H9 (cell line): ENCODE results near the gene BCAR3. TPM values are rescaled to one million over a fixed set of nuclear protein-coding genes. Genes with fewer than 3 reads are reported as not detected.

ENCODE experiments used
- DNase-seq: peaks from one replicate; pipeline ENCODE4 v3.0.0-alpha.2; 2017
- H2AFZ ChIP-seq: one replicate; pipeline ENCODE4 v1.6.1; 2013; ENCODE audit warnings: mild to moderate bottlenecking, low read length, control low read depth, moderate library complexity
- H2AK5ac ChIP-seq: 2 replicates; pipeline ENCODE4 v1.6.1; 2013; ENCODE audit warnings: low read length, control low read depth, mixed read lengths; ENCODE audit not compliant: insufficient read length
- H2BK120ac ChIP-seq: one replicate; pipeline ENCODE4 v1.6.1; 2013; ENCODE audit warnings: low read depth, mild to moderate bottlenecking, low read length, control low read depth, inconsistent platforms; ENCODE audit not compliant: poor library complexity, severe bottlenecking
- H2BK12ac ChIP-seq: 2 replicates; pipeline ENCODE4 v1.6.1; 2013; ENCODE audit warnings: low read length, control low read depth, mixed read lengths, low read depth; ENCODE audit not compliant: insufficient read length
- H2BK15ac ChIP-seq: 2 replicates; pipeline ENCODE4 v1.6.1; 2013; ENCODE audit warnings: low read depth, low read length, control low read depth
- H2BK20ac ChIP-seq: one replicate; pipeline ENCODE4 v1.6.1; 2013; ENCODE audit warnings: low read depth, mild to moderate bottlenecking, low read length, control low read depth, inconsistent platforms; ENCODE audit not compliant: poor library complexity, severe bottlenecking
- H2BK5ac ChIP-seq: 2 replicates; pipeline ENCODE4 v1.6.1; 2013; ENCODE audit warnings: low read length, control low read depth, mixed read lengths; ENCODE audit not compliant: insufficient read length
- H3K14ac ChIP-seq: 2 replicates; pipeline ENCODE4 v1.6.1; 2013; ENCODE audit warnings: low read length, control low read depth; ENCODE audit not compliant: insufficient read depth
- H3K18ac ChIP-seq: 2 replicates; pipeline ENCODE4 v1.6.1; 2013; ENCODE audit warnings: low read depth, mild to moderate bottlenecking, mixed read lengths, low read length, control low read depth; ENCODE audit not compliant: insufficient read length
- H3K23ac ChIP-seq: 2 replicates; pipeline ENCODE4 v1.6.1; 2013; ENCODE audit warnings: low read length, control low read depth, mixed read lengths, low read depth; ENCODE audit not compliant: insufficient read length
- H3K23me2 ChIP-seq: 2 replicates; pipeline ENCODE4 v1.6.1; 2013; ENCODE audit warnings: low read depth, mild to moderate bottlenecking, mixed read lengths, low read length, control low read depth; ENCODE audit not compliant: insufficient read length, poor library complexity, severe bottlenecking
- H3K27ac ChIP-seq: 2 replicates; pipeline ENCODE4 v1.5.1; 2013; ENCODE audit warnings: low read length, control low read depth, mixed read lengths, low read depth; ENCODE audit not compliant: insufficient read length
- H3K27me3 ChIP-seq: 2 replicates; pipeline ENCODE4 v1.6.1; 2013; ENCODE audit warnings: low read length, control low read depth, inconsistent platforms; ENCODE audit not compliant: insufficient read depth
- H3K4ac ChIP-seq: 2 replicates; pipeline ENCODE4 v1.6.1; 2013; ENCODE audit warnings: low read depth, mild to moderate bottlenecking, control low read depth, inconsistent platforms, low read length, moderate library complexity
- H3K4me1 ChIP-seq: 2 replicates; pipeline ENCODE4 v1.6.1; 2013; ENCODE audit warnings: low read length, control low read depth, inconsistent platforms; ENCODE audit not compliant: insufficient read depth
- H3K4me2 ChIP-seq: 2 replicates; pipeline ENCODE4 v1.6.1; 2013; ENCODE audit warnings: low read length, control low read depth, mixed read lengths; ENCODE audit not compliant: insufficient read length, insufficient read depth
- H3K56ac ChIP-seq: 2 replicates; pipeline ENCODE4 v1.6.1; 2013; ENCODE audit warnings: low read depth, mild to moderate bottlenecking, mixed read lengths, low read length, control low read depth; ENCODE audit not compliant: insufficient read length
- H3K79me1 ChIP-seq: 2 replicates; pipeline ENCODE4 v1.6.1; 2013; ENCODE audit warnings: low read depth, mild to moderate bottlenecking, moderate library complexity, low read length, control low read depth, inconsistent platforms; ENCODE audit not compliant: insufficient read depth, poor library complexity, severe bottlenecking
- H3K79me2 ChIP-seq: 2 replicates; pipeline ENCODE4 v1.6.1; 2013; ENCODE audit warnings: low read length, control low read depth, inconsistent platforms; ENCODE audit not compliant: insufficient read depth
- H3K9ac ChIP-seq: 2 replicates; pipeline ENCODE4 v1.6.1; 2013; ENCODE audit warnings: low read length, control low read depth, mixed read lengths; ENCODE audit not compliant: insufficient read length; ENCODE audit errors: extremely low read depth
- H3K9me3 ChIP-seq: one replicate; pipeline ENCODE4 v1.6.1; 2013; ENCODE audit warnings: low read depth, low read length, inconsistent platforms; ENCODE audit not compliant: control insufficient read depth
- H3T11ph ChIP-seq: one replicate; pipeline ENCODE4 v1.6.1; 2013; ENCODE audit warnings: mild to moderate bottlenecking, low read length, control low read depth, inconsistent platforms
- H4K20me1 ChIP-seq: one replicate; pipeline ENCODE4 v1.6.1; 2013; ENCODE audit not compliant: control insufficient read depth, insufficient read length, insufficient read depth
- H4K5ac ChIP-seq: 2 replicates; pipeline ENCODE4 v1.6.1; 2013; ENCODE audit warnings: low read depth, mild to moderate bottlenecking, mixed read lengths, low read length, control low read depth; ENCODE audit not compliant: insufficient read length
- H4K8ac ChIP-seq: replicated peaks from 2 replicates; pipeline ENCODE4 v1.6.1; 2013; ENCODE audit warnings: low read length, control low read depth, mixed read lengths, low read depth; ENCODE audit not compliant: insufficient read length
- H4K91ac ChIP-seq: 2 replicates; pipeline ENCODE4 v1.6.1; 2013; ENCODE audit warnings: low read depth, mild to moderate bottlenecking, moderate library complexity, mixed read lengths, low read length, control low read depth; ENCODE audit not compliant: insufficient read length
- H3K27ac Mint-ChIP-seq, 3 experiments: 2 replicates in 2 of 3; 3 replicates in 1 of 3; pipeline ENCODE4 v1.8.0; 2020 to 2021; ENCODE audit warnings: mixed read lengths in 3 of 3, mild to moderate bottlenecking in 1 of 3, moderate library complexity in 1 of 3
- H3K27me3 Mint-ChIP-seq: 2 replicates; pipeline ENCODE4 v1.8.0; 2021; ENCODE audit warnings: low read depth, mild to moderate bottlenecking, moderate library complexity, mixed read lengths
- H3K36me3 Mint-ChIP-seq, 3 experiments: 2 replicates in 2 of 3; 3 replicates in 1 of 3; pipeline ENCODE4 v1.8.0; 2020 to 2021; ENCODE audit warnings: low read depth in 3 of 3, mixed read lengths in 3 of 3; ENCODE audit not compliant: insufficient read depth in 1 of 3
- H3K4me1 Mint-ChIP-seq, 2 experiments: 2 replicates each; pipeline ENCODE4 v1.8.0; 2020; ENCODE audit warnings: mixed read lengths in 2 of 2
- H3K4me3 Mint-ChIP-seq, 2 experiments: 2 replicates in 1 of 2; 3 replicates in 1 of 2; pipeline ENCODE4 v1.8.0; 2020 to 2021; ENCODE audit warnings: mild to moderate bottlenecking in 2 of 2, mixed read lengths in 2 of 2, moderate library complexity in 1 of 2
- H3K9me3 Mint-ChIP-seq, 2 experiments: 2 replicates in 1 of 2; 3 replicates in 1 of 2; pipeline ENCODE4 v1.8.0; 2020; ENCODE audit warnings: mild to moderate bottlenecking in 2 of 2, mixed read lengths in 2 of 2, moderate library complexity in 1 of 2
- WGBS: extraction: QIAGEN DNeasy Blood & Tissue Kit; methylation state at CpG from one replicate; pipeline ENCODE4 v1.1.7; 2013; ENCODE audit warnings: missing lambda C conversion rate, low lambda C conversion rate, mixed read lengths; ENCODE audit not compliant: insufficient read length; ENCODE audit errors: extremely low coverage; 5-methylcytosine and 5-hydroxymethylcytosine counted together
- total RNA-seq: library from RNA; stranded (reverse); gene quantifications from 2 replicates; pipeline ENCODE4 v1.2.1, GENCODE V29; 2021
- TF ChIP-seq, protein P1 (sequence below): fragments of 200-600 bp; sonication (generic); conservative IDR thresholded peaks from 3 replicates; pipeline ENCODE4 v1.8.0; 2021; ENCODE audit warnings: antibody characterized with exemption, mild to moderate bottlenecking

Gene BCAR3
- total RNA-seq, 1 experiment from 2014 or later = 4.9 TPM

DNA sequence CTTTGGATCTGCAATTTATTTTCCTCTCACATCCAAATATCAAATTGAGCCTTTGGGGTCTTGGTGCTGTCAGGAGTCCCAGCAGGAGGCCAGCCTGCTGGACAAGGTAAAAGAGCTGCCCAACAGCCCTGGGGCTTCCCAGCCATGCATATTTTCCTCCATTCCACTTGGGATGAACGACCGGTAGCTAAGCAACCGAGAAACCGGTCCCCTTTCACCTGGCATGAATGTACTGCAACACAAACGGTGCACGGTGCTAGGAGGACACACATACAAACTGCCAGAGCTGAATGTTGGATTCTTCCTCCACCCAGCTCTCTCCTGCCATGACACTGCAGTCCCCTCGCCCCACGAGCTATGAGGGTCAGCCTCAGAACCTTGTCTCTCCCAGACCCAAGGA, 42.7 kb downstream of the BCAR3 start:
- H3K14ac ChIP-seq = peak overlapping the region; percentile 59; the same call in 1 of the 2 replicates
- no peak overlapping the region for H3K18ac ChIP-seq
- no peak overlapping the region for H3K4ac ChIP-seq
- H3K4me2 ChIP-seq = no peak overlapping the region
- H3K27ac Mint-ChIP-seq = peak overlapping the region in 2 of 3 experiments; percentile 77 to 78; a peak in 4 of 7 replicates
- no peak overlapping the region for H3K23ac ChIP-seq
- no peak overlapping the region for H3K9ac ChIP-seq
- H2AK5ac ChIP-seq = no peak overlapping the region
- no peak overlapping the region for H4K5ac ChIP-seq
- no peak overlapping the region for H2BK5ac ChIP-seq
- H3K4me1 Mint-ChIP-seq = peaks cover 39 to 49% of the 10 kb centered on the region in 2 experiments
- H2AFZ ChIP-seq = no peak overlapping the region
- H2BK15ac ChIP-seq = no peak overlapping the region
- TF ChIP-seq, protein P1, sequence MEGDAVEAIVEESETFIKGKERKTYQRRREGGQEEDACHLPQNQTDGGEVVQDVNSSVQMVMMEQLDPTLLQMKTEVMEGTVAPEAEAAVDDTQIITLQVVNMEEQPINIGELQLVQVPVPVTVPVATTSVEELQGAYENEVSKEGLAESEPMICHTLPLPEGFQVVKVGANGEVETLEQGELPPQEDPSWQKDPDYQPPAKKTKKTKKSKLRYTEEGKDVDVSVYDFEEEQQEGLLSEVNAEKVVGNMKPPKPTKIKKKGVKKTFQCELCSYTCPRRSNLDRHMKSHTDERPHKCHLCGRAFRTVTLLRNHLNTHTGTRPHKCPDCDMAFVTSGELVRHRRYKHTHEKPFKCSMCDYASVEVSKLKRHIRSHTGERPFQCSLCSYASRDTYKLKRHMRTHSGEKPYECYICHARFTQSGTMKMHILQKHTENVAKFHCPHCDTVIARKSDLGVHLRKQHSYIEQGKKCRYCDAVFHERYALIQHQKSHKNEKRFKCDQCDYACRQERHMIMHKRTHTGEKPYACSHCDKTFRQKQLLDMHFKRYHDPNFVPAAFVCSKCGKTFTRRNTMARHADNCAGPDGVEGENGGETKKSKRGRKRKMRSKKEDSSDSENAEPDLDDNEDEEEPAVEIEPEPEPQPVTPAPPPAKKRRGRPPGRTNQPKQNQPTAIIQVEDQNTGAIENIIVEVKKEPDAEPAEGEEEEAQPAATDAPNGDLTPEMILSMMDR = no peak
- H3K23me2 ChIP-seq = no peaks in the 10 kb centered on the region
- DNase-seq = peak; percentile 64
- no peak overlapping the region for H2BK20ac ChIP-seq
- no peak overlapping the region for H4K91ac ChIP-seq
- H3K27me3 Mint-ChIP-seq = no peaks in the 10 kb centered on the region
- H3K4me1 ChIP-seq = peaks cover 18% of the 10 kb centered on the region
- no peak overlapping the region for H4K8ac ChIP-seq
- no peaks in the 10 kb centered on the region for H3K79me1 ChIP-seq
- no peaks in the 10 kb centered on the region for H3K9me3 ChIP-seq
- 0 out of 5 replicates have a peak overlapping the region, but pooled peaks of 1 of the 2 experiments have one; percentile 3 for H3K4me3 Mint-ChIP-seq
- H3K56ac ChIP-seq = no peak overlapping the region
- H3T11ph ChIP-seq = no peak overlapping the region
- no peaks in the 10 kb centered on the region for H3K79me2 ChIP-seq
- H2BK120ac ChIP-seq = no peak overlapping the region
- H3K27ac ChIP-seq = no peak overlapping the region
- H3K9me3 Mint-ChIP-seq = peaks cover 6 to 8% of the 10 kb centered on the region in 2 experiments
- no peaks in the 10 kb centered on the region for H3K27me3 ChIP-seq
- no peaks in the 10 kb centered on the region for H4K20me1 ChIP-seq
- peaks cover 8 to 19% (median 11%) of the 10 kb centered on the region in 3 experiments for H3K36me3 Mint-ChIP-seq
- H2BK12ac ChIP-seq = no peak overlapping the region
- WGBS = no CpG with 5 or more reads among the region's 8 CpGs
